ENCODE measurements around the gene KRT17.
"Not testable (repeated sequence)": the region's sequence is repeated elsewhere in the genome, so short reads cannot be mapped to it uniquely, and the experiment has no call there.

The KRT17 gene

GRCh38 chr17:41633556-41634199 lies 9.3 kb upstream of the KRT17 start:
- no peak for DNase-seq

GRCh38 chr17:41632482-41633105 lies 8.2 kb upstream of the KRT17 start:
- DNase-seq, result no peak

- no peak for DNase-seq
These were observed 7.5 kb upstream of the KRT17 start for GRCh38 chr17:41631898-41632285.

- no peak for DNase-seq
These were observed 6.9 kb upstream of the KRT17 start for GRCh38 chr17:41631025-41631897.

GRCh38 chr17:41629826-41630670 lies 5.7 kb upstream of the KRT17 start:
- DNase-seq, result no peak

GRCh38 chr17:41629316-41629715 lies 4.9 kb upstream of the KRT17 start:
- no peak for DNase-seq

- not testable (repeated sequence) for DNase-seq
These were observed 4.4 kb upstream of the KRT17 start for GRCh38 chr17:41628621-41629255.

- not testable (repeated sequence) for DNase-seq
These were observed 3.6 kb upstream of the KRT17 start for GRCh38 chr17:41628073-41628370.

GRCh38 chr17:41627316-41628072 lies 3.1 kb upstream of the KRT17 start:
- DNase-seq, result no peak

GRCh38 chr17:41626914-41627295 lies 2.5 kb upstream of the KRT17 start:
- not testable (repeated sequence) for DNase-seq

- not testable (repeated sequence) for DNase-seq
These were observed 1.9 kb upstream of the KRT17 start for GRCh38 chr17:41626028-41626913.

- DNase-seq, result no peak
These were observed 1.2 kb upstream of the KRT17 start for GRCh38 chr17:41625602-41626001.

- DNase-seq, result not testable (repeated sequence)
These were observed 1.1 kb downstream of the KRT17 start for GRCh38 chr17:41623184-41623861.

GRCh38 chr17:41622340-41623183 lies 1.8 kb downstream of the KRT17 start:
- not testable (repeated sequence) for DNase-seq

GRCh38 chr17:41621916-41622315 lies 2.5 kb downstream of the KRT17 start:
- no peak for DNase-seq

- not testable (repeated sequence) for DNase-seq
These were observed 2.9 kb downstream of the KRT17 start for GRCh38 chr17:41621435-41621817.

GRCh38 chr17:41620583-41621434 lies 3.6 kb downstream of the KRT17 start:
- no peak for DNase-seq

- DNase-seq, result not testable (repeated sequence)
These were observed 4.3 kb downstream of the KRT17 start for GRCh38 chr17:41619927-41620582.

Data from activated CD4-positive, alpha-beta T cell treated with anti-CD3 and anti-CD28 coated beads, Interleukin-2, amount 50 U/mL, for 16 hours (primary cell).